Frontal cortex (tissue), 4 donors: Measurements from ENCODE around the gene SUPT20HL2. TPM values are rescaled to one million over a fixed set of nuclear protein-coding genes. Genes with fewer than 3 reads are reported as not detected.
"Not testable (repeated sequence)": the region's sequence is repeated elsewhere in the genome, so short reads cannot be mapped to it uniquely, and the experiment has no call there.

Experiments
- DNase-seq, 2 donors: peaks; one replicate each; pipeline ENCODE4 v3.0.0; 2012; ENCODE audit warnings: low spot score in 2 of 2
- FAIRE-seq: peaks from 2 replicates; lab custom pipeline; 2012; peaks lifted over from hg19 to GRCh38; lab: Jason Lieb, UNC
- total RNA-seq: library from RNA; depleted of rRNA; stranded (reverse); fragments of >200 nt; gene quantifications from one replicate; pipeline ENCODE4 v1.2.3, GENCODE V29; 2014
- donor health status: control.
- donor health status: control.
- donor health status: control.

Gene SUPT20HL2
- not detected for total RNA-seq

GRCh38 chrX:24314019-24314635, at the start of gene SUPT20HL2:
Gene SUPT20HL2, minus strand, starts transcription at chrX:24314069. Its CDS starts 754 bp downstream, at chrX:24313315.
- FAIRE-seq (no peak), DNase-seq (no peak)

- FAIRE-seq, DNase-seq: not testable (repeated sequence)
Observed at GRCh38 chrX:24362089-24362745, 48.3 kb upstream of the SUPT20HL2 start.

DNA sequence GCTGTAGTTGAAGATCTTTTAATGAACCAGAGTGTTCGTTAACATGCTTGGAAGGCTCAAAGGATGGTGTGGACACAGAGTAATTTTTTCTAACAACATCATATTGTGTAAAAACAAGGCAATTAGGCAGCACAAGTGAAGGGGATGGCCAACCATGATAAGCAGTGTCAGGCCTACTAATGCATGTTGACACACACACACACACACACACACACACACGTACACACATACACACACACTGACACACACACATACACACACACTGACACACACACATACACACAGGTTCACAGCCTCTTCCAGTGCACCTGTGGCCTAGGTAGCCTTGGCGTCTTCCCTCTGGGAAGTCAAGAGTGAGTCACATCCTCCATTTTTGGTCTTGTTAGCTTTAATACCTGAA, 46.4 kb upstream of the SUPT20HL2 start, which contains the start of gene SUPT20HL1:
SUPT20HL1 (plus strand) TSS at position 368 of the 400 bp plus-strand sequence. CDS start 2,122 bp downstream, outside the sequence.
- DNase-seq (no peak), FAIRE-seq (no peak)

DNA sequence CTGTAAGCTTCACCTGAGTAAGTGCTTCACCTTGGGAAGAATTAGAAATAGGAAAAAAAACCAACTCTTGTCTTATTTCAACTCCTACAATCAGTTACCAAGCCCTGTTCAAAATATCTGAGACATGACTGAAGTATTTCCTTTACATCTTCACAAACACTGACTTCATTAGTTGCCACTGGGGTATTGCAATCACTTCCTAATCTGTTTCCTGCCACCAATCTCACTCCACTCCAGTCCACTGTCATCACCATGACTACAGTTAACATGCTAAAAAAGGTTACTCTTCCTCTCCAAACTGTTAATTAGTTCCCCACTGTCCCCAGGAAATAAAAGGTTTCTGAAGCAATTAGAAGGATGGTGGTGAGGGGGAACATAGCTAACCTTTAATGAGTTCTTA, 43.2 kb upstream of the SUPT20HL2 start:
- FAIRE-seq = no peak
- no peak for DNase-seq

GRCh38 chrX:24355095-24355494, 41.2 kb upstream of the SUPT20HL2 start:
- FAIRE-seq (no peak), DNase-seq (no peak)

DNA sequence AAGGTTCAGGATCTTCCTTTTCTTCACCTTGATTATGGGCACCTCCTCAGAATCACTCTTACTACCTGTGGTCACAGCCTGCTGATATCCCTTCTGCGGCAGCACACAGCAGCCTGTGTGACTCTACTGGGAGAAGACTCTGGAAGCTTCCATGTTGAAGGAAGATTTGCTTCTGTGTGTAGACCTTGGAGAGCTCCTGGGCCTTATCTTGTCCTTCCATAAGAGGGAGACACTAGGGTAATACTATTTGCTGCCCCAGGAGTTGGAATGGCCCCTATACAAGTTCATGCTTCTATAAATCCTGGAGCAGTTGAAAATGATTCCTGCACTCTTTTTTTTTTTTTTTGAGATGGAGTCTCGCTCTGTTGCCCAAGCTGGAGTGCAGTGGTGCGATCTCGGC, 36.3 kb upstream of the SUPT20HL2 start:
- DNase-seq = no peak
- FAIRE-seq = no peak

- no peak for DNase-seq
- no peak for FAIRE-seq
Observed at GRCh38 chrX:24347881-24348280, 34.0 kb upstream of the SUPT20HL2 start.

- no peak for DNase-seq
- no peak for FAIRE-seq
Observed at GRCh38 chrX:24343719-24344118, 29.9 kb upstream of the SUPT20HL2 start.

DNA sequence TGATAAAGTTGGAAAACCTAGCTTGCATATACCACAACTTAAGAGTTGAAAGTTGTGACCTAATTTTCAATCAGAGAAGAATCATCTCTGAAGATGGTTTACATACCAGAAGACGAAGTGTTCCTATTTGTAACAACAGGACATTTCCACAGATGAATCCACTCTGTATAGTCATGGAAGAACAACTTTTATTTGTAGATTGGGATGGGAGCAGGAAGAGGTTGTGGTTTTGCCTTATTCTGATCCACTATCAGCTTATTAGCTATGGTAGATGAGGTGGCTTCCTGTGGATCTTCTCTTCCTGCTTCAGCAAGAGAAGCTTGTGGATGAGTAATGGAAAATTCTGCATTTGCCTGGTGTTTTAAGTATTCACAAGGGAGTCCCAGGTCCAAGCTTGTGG, 27.9 kb upstream of the SUPT20HL2 start:
- no peak for FAIRE-seq
- no peak for DNase-seq

DNA sequence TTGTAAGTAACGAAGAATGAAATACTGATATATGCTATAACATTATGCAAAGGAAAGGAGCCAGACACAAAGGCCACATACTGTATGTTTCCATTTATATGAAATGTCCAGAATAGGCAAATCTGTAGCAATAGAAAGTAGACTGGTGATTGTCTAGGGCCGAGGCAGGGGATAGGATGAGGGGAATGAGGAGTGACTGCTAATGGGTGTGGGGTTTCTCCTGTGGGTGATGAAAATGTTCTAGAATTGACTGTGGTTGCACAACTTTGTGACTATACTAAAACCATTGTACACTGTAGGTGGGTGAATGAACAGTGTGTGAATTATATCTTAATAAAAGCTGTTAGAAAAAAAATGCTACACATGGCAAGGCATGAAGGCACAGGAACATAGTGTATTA, 26.6 kb upstream of the SUPT20HL2 start:
- FAIRE-seq (no peak), DNase-seq (no peak)

DNA sequence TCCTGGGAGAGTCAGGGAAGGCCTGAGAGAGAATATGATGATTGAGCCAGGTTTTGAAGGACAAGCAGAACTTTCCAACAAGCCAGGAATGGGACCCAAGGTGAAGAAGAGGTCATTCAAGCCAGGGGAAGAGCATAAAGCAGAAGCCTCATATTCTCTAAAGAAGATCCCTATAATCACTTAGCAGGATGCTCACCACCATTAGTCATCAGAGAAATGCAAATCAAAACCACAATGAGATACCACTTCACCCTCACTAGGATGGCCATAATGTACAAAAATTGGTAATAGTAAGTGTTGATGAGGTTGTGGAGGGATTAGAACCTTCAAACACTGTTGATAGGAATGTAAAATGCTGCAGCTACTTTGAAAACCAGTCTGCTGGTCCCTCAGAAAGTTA, 26.0 kb upstream of the SUPT20HL2 start:
- FAIRE-seq (no peak), DNase-seq (no peak)

DNA sequence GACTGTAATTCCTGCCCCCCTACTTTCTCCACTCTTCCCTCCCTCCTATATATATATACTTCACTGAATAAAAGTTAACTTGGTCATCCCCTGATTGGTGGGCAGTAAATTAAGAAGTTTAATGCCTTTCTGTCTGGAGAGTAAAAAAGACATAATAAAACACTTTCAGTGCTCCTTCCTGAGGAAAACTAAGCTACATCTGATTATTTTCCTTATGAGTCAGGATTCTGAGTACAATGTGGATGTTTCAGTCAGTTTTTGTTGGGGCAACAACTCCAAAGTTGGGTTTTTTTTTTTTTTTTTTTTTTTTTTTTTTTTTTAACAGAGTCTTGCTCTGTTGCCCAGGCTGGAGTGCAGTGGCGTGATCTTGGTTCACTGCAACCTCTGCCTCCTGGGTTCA, 22.0 kb upstream of the SUPT20HL2 start:
- DNase-seq = no peak
- FAIRE-seq = no peak

DNA sequence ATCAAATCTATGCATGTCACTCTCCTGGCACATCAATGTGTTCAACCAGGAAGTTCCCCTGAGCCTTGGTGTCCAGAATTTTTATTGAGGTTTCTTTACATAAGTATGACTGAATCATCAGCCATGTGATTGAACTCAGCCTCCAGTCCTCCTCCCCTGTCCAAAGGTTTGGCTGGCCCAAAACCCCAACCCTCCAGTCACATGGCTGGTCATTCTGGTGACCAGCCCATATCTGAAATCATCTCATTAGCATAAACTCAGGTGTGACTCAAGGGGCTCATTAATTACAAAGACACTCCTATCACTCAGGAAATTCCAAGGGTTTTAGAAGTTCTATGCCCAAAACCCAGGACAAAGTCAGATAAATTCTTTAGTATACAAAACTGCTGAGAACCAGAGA, 20.6 kb upstream of the SUPT20HL2 start:
- no peak for DNase-seq

GRCh38 chrX:24333371-24333770, 19.5 kb upstream of the SUPT20HL2 start:
- no peak for DNase-seq
- FAIRE-seq = no peak

More for the DNA sequence above, 20.6 kb upstream of the SUPT20HL2 start:
- no peak for FAIRE-seq

DNA sequence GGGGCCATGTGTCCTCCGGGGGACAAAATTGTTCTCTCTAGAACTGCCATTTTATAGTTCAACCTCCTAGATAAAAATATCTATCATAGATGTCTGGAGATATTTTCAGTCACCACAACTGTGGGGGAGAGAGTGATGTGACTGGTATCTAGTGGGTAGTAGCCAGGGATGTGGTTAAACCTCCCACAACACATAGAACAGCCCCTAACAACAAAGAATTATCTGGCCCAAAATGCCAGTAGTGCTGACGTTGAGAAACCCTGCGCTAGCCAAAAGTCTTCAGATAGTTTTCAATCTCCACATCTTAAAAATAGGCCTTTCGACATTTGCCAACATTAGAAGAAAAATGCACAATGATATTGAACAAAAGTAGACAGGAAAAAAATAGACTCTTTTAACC, 19.0 kb upstream of the SUPT20HL2 start:
- DNase-seq = no peak
- no peak for FAIRE-seq

- FAIRE-seq (no peak), DNase-seq (no peak)
Observed at GRCh38 chrX:24325231-24325630, 11.4 kb upstream of the SUPT20HL2 start.

DNA sequence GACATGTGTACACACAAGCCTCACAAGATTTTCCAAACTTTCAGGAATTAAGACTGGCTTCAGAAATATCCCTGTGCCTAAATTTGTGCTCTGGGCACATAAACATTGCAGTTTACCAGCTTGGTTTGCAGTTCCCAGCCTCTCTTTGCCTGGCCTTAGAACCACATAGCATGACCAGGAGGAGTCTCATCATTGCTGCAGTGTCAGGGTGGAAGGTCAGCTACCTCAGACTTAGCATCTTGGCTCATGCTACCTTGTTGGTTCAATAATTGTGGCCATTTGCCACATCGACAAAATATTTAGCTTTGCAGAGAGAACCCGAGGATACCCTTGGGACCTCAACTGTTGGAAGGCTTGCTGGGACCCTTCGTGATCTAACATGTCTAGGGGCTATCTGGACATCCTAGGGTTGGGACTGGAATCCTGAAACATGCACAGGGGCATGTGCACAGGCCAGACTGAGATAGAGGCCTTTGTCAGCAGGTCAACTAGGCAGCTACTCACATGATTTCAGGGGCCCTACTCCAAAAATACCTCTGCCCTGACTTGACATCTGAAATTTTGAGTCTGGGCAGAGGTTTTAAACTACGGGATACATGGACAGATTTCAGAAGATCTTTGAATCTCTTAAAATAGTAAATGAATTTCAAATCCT, 8.0 kb upstream of the SUPT20HL2 start:
- DNase-seq (no peak), FAIRE-seq (no peak)

- FAIRE-seq (no peak), DNase-seq (no peak)
Observed at GRCh38 chrX:24317567-24317966, 3.7 kb upstream of the SUPT20HL2 start.

DNA sequence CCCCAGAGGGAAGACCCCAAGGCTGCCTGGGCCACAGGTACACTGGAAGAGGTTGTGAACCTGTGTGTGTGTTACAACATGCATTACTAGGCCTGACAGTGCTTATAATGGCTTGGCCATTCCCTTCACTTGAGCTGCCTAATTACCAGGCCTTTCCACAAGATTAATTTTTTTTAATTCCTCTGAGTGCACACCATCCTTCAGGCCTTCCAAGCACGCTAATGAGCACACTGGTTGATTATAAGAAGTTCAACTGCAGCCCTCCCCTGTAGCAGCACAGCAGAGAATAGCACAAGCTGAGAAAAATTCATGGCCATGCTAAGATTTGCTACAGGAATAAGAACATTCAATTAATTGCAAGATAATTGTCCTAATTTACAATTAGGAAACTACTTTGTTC, 2.2 kb upstream of the SUPT20HL2 start:
- DNase-seq = no peak

GRCh38 chrX:24312249-24312607, 1.6 kb downstream of the SUPT20HL2 start:
- not testable (repeated sequence) for FAIRE-seq, DNase-seq

More for the DNA sequence above, 2.2 kb upstream of the SUPT20HL2 start:
- FAIRE-seq = no peak
